T-helper 17 cell (primary cell): ENCODE data around the gene HEATR5A. TPM values are rescaled to one million over a fixed set of nuclear protein-coding genes. Genes with fewer than 3 reads are reported as not detected.

Source experiments
- ATAC-seq: fragments of 150-1000 bp; cut with Tn5 transposase; 2 replicates; pipeline ENCODE4 v1.10.0; 2021; ENCODE audit warnings: mild to moderate bottlenecking, moderate library complexity
- DNase-seq, 3 donors: peaks; one replicate each; pipeline versions ENCODE4 v3.0.0 to v3.0.0-alpha.2; 2020 to 2021
- H3K9me3 ChIP-seq: one replicate; pipeline ENCODE4 v1.7.0; 2013; ENCODE audit warnings: low read length, mild to moderate bottlenecking; ENCODE audit not compliant: control insufficient read depth, poor library complexity, severe bottlenecking
- H3K27ac Mint-ChIP-seq: one replicate; pipeline ENCODE4 v1.8.0; 2022; ENCODE audit warnings: mild to moderate bottlenecking, moderate library complexity, mixed read lengths
- H3K27me3 Mint-ChIP-seq: one replicate; pipeline ENCODE4 v1.8.0; 2022; ENCODE audit warnings: mixed read lengths
- H3K36me3 Mint-ChIP-seq: one replicate; pipeline ENCODE4 v1.8.0; 2022; ENCODE audit warnings: low read depth, mixed read lengths
- H3K4me1 Mint-ChIP-seq: one replicate; pipeline ENCODE4 v1.8.0; 2022; ENCODE audit warnings: mild to moderate bottlenecking, mixed read lengths
- H3K4me3 Mint-ChIP-seq: one replicate; pipeline ENCODE4 v1.8.0; 2022; ENCODE audit warnings: mild to moderate bottlenecking, moderate library complexity, mixed read lengths
- total RNA-seq, 4 donors: library from RNA in 2 of 4; stranded (reverse) in 2 of 4; gene quantifications; one replicate each; pipeline ENCODE4 v1.2.3 and lab custom pipeline; 2022 to 2026

Gene HEATR5A
- total RNA-seq, 2 donors from 2014 or later = 7.9 to 8.3 TPM

- Mint-ChIP-seq H3K36me3 (peaks cover 4% of the 10 kb centered on the region), H3K4me3 (no peak overlapping the region), H3K27me3 (no peaks in the 10 kb centered on the region), H3K4me1 (peaks cover 32% of the 10 kb centered on the region), H3K27ac (no peak overlapping the region)
- no peaks in the 10 kb centered on the region for H3K9me3 ChIP-seq
- no peak for ATAC-seq
- no peak for DNase-seq
These were observed 1.9 kb downstream of the HEATR5A start for GRCh38 chr14:31418440-31418839.

DNA sequence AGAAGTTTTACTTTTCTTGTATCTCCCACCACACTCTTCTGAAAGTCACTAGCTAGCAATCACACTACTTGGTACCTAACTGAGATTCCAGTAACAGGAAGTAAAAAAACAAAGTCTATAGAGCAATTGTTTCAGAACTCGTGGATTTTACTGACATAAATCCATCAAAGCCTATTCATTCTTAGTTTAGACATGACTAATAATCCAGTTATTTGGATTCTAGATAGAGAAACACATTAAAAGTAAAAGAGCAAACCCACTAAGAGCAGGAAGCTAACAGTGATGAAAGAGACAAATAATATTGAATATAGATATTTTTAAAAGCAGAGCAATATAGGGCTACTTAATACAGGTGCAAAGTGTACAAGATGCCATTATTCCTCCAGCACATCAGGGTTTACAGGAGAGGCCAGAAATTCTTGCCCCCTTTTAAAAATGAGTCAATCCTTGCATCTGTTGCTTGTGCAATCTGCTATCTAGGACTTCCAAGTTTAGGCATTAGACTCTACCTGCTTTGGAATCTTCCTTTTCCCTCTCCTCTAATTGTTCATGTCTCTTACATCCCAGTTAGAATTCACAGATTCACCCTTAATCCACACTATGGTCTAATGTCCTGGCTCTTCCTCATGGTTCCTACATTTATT, 6.0 kb downstream of the HEATR5A start:
- ATAC-seq = no peak
- Mint-ChIP-seq H3K27ac (no peak overlapping the region), H3K4me3 (no peak overlapping the region), H3K27me3 (no peaks in the 10 kb centered on the region), H3K4me1 (peaks cover 21% of the 10 kb centered on the region), H3K36me3 (no peaks in the 10 kb centered on the region)
- no peaks in the 10 kb centered on the region for H3K9me3 ChIP-seq
- no peak for DNase-seq

GRCh38 chr14:31411218-31411727, 9.1 kb downstream of the HEATR5A start:
- no peaks in the 10 kb centered on the region for H3K9me3 ChIP-seq
- ATAC-seq = no peak
- no peak overlapping the region for H3K4me3 Mint-ChIP-seq
- H3K27ac Mint-ChIP-seq = no peak overlapping the region
- H3K27me3 Mint-ChIP-seq = no peaks in the 10 kb centered on the region
- no peaks in the 10 kb centered on the region for H3K36me3 Mint-ChIP-seq
- no peak for DNase-seq
- H3K4me1 Mint-ChIP-seq = peaks cover 17% of the 10 kb centered on the region

DNA sequence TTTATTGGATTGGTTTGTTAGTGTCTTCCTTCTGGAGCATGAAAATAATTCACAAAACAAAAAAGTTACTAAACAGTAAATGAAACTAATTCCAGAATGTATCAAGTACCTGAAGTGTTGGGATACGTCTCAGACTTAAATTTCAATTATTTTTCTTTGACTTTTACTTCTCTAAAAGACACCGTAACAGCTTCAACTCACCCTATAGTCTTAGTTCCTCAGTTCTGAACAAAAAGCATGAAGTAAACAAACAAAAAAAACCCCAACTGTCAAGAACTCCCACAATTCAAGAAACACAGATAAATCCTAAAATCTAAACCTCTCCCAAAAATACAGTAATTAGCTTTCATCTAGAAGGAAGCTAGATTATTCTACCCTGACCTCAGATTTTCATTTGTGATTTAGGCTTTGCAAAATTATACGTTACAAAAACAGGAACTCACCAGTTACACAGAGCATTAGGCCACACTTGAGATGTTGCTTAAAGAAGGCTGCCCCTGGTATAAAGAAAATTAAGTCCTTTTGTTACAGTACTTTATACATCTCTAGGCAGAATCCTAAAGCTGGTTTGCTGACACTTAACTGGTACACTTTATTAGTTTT, 10.2 kb downstream of the HEATR5A start:
- no peaks in the 10 kb centered on the region for H3K36me3 Mint-ChIP-seq
- DNase-seq (no peak), ATAC-seq (peak; percentile 27)
- no peaks in the 10 kb centered on the region for H3K27me3 Mint-ChIP-seq
- peaks cover 16% of the 10 kb centered on the region for H3K4me1 Mint-ChIP-seq
- no peak overlapping the region for H3K27ac Mint-ChIP-seq
- H3K4me3 Mint-ChIP-seq = no peak overlapping the region
- H3K9me3 ChIP-seq = no peaks in the 10 kb centered on the region

- ATAC-seq = no peak
- no peaks in the 10 kb centered on the region for H3K9me3 ChIP-seq
- H3K36me3 Mint-ChIP-seq = no peaks in the 10 kb centered on the region
- H3K27me3 Mint-ChIP-seq = no peaks in the 10 kb centered on the region
- H3K4me1 Mint-ChIP-seq = peaks cover 4% of the 10 kb centered on the region
- DNase-seq = no peak
- H3K27ac Mint-ChIP-seq = no peak overlapping the region
- H3K4me3 Mint-ChIP-seq = no peak overlapping the region
These were observed 11.9 kb downstream of the HEATR5A start for GRCh38 chr14:31408421-31408820.

- no peak for DNase-seq
- H3K27ac Mint-ChIP-seq = no peak overlapping the region
- H3K9me3 ChIP-seq = no peaks in the 10 kb centered on the region
- no peaks in the 10 kb centered on the region for H3K27me3 Mint-ChIP-seq
- H3K4me3 Mint-ChIP-seq = no peak overlapping the region
- H3K4me1 Mint-ChIP-seq = peaks cover 2% of the 10 kb centered on the region
- H3K36me3 Mint-ChIP-seq = peaks cover 4% of the 10 kb centered on the region
- no peak for ATAC-seq
These were observed 14.6 kb downstream of the HEATR5A start for GRCh38 chr14:31405599-31406232.

GRCh38 chr14:31405106-31405505, 15.2 kb downstream of the HEATR5A start:
- Mint-ChIP-seq H3K36me3 (peaks cover 4% of the 10 kb centered on the region), H3K4me3 (no peak overlapping the region), H3K4me1 (peaks cover 2% of the 10 kb centered on the region), H3K27me3 (no peaks in the 10 kb centered on the region), H3K27ac (no peak overlapping the region)
- ATAC-seq = no peak
- no peak for DNase-seq
- no peaks in the 10 kb centered on the region for H3K9me3 ChIP-seq

GRCh38 chr14:31403707-31404106, 16.6 kb downstream of the HEATR5A start:
- H3K36me3 Mint-ChIP-seq = peaks cover 4% of the 10 kb centered on the region
- DNase-seq (no peak), ATAC-seq (no peak)
- H3K4me1 Mint-ChIP-seq = no peaks in the 10 kb centered on the region
- no peaks in the 10 kb centered on the region for H3K9me3 ChIP-seq
- no peak overlapping the region for H3K4me3 Mint-ChIP-seq
- H3K27ac Mint-ChIP-seq = no peak overlapping the region
- H3K27me3 Mint-ChIP-seq = no peaks in the 10 kb centered on the region

- Mint-ChIP-seq H3K27me3 (no peaks in the 10 kb centered on the region), H3K27ac (no peak overlapping the region), H3K4me1 (no peaks in the 10 kb centered on the region), H3K36me3 (peaks cover 4% of the 10 kb centered on the region), H3K4me3 (no peak overlapping the region)
- DNase-seq (no peak), ATAC-seq (no peak)
- H3K9me3 ChIP-seq = no peaks in the 10 kb centered on the region
These were observed 17.4 kb downstream of the HEATR5A start for GRCh38 chr14:31402764-31403439.

DNA sequence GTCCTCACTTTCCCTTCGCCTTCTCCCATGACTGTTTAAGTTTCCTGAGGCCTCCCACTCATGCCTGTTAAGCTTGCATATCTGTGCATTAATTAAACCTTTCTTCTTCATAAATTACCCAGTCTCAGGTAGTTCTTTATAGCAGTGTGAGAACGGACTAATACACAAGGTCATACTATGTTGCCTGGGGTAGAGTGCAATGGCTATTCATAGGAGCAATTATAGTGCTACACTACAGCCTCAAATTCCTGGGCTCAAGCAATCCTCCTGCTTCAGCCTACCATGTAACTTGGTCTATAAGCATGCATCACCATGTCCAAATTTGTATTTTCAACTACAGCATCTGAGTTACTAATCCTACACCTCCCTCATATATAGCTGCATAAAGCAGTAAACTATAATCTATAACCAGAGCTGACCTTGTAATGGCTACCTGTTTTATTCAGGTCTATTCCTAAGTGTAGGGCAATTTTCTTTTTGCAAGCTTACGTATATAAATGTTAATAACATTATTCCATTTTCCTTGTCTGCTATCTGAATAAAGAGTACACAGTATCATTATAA, 18.9 kb downstream of the HEATR5A start:
- H3K27me3 Mint-ChIP-seq = no peaks in the 10 kb centered on the region

DNA sequence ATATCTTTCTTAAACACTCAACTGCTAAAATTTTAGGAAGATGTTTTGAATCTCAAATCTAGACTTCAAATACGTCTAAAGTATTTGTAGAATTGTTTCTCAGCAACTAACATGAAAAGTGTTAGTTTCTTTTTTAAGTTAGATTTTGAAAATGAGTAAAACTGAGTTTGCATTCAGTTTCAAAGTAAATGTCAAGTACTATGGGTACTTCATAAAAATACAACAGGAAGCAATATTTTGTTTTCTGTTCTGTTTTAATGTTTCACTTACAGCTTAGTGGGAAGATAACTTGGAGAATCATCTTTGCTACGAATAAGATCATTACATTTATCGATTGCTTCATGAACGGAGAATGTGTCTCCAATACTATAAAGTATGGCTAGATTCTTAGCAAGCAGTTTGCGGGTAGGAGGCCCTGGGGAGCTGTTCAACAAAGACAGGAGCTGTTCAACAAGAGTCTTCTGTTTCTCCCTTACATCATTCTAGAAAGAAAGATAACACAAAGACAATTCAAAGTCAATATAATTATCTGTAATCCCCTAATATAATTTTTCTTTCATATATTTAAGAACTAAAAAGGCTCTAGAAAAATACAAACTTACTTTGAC, 20.2 kb downstream of the HEATR5A start:
- peaks cover 4% of the 10 kb centered on the region for H3K36me3 Mint-ChIP-seq
- ATAC-seq (no peak), DNase-seq (no peak)
- no peaks in the 10 kb centered on the region for H3K27me3 Mint-ChIP-seq
- no peak overlapping the region for H3K4me3 Mint-ChIP-seq
- H3K27ac Mint-ChIP-seq = no peak overlapping the region
- no peaks in the 10 kb centered on the region for H3K4me1 Mint-ChIP-seq
- no peaks in the 10 kb centered on the region for H3K9me3 ChIP-seq

More for the DNA sequence above, 18.9 kb downstream of the HEATR5A start:
- Mint-ChIP-seq H3K36me3 (peaks cover 4% of the 10 kb centered on the region), H3K27ac (no peak overlapping the region), H3K4me3 (no peak overlapping the region), H3K4me1 (no peaks in the 10 kb centered on the region)
- H3K9me3 ChIP-seq = no peaks in the 10 kb centered on the region
- ATAC-seq (no peak), DNase-seq (no peak)

DNA sequence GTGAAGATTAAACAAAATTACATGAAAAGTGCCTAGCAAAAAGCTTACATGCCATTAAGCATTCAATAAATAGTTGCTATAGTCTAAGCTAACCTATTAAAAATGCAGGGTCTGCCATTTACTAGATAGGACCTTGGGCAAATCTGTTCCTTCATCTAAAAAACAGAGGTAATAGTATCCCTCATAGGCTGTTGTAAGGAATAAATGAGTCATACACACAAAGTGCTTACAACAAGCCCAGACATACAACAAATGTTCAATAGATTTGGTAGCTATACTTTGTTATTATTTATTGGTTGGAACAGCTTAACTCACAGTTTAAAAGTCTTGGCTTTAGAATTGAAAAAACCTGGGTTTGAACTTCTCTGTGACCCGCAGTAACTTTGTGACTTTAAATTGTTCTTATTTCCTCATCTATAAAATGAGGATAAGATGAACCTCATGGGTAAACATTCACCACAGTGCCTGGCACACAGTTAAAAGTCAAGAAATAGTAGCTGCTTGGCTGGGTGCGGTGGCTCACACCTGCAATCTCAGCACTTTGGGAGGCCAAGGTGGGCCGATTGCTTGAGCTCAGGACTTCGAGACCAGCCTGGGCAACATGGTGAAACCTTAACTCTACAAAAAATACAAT, 24.7 kb downstream of the HEATR5A start:
- H3K27ac Mint-ChIP-seq = no peak overlapping the region

More for the DNA sequence above, 24.7 kb downstream of the HEATR5A start:
- ATAC-seq (no peak), DNase-seq (no peak)
- H3K4me1 Mint-ChIP-seq = no peaks in the 10 kb centered on the region
- no peaks in the 10 kb centered on the region for H3K9me3 ChIP-seq
- no peak overlapping the region for H3K4me3 Mint-ChIP-seq
- H3K27me3 Mint-ChIP-seq = no peaks in the 10 kb centered on the region
- H3K36me3 Mint-ChIP-seq = no peaks in the 10 kb centered on the region
